IPS DF 4.7 (cell line): ENCODE data around the gene KIF23.

Source experiments
- DNase-seq: peaks from one replicate; pipeline ENCODE4 v3.0.0-alpha.2; 2013; ENCODE audit warnings: low spot score; ENCODE audit errors: extremely low read depth

Gene KIF23

DNA sequence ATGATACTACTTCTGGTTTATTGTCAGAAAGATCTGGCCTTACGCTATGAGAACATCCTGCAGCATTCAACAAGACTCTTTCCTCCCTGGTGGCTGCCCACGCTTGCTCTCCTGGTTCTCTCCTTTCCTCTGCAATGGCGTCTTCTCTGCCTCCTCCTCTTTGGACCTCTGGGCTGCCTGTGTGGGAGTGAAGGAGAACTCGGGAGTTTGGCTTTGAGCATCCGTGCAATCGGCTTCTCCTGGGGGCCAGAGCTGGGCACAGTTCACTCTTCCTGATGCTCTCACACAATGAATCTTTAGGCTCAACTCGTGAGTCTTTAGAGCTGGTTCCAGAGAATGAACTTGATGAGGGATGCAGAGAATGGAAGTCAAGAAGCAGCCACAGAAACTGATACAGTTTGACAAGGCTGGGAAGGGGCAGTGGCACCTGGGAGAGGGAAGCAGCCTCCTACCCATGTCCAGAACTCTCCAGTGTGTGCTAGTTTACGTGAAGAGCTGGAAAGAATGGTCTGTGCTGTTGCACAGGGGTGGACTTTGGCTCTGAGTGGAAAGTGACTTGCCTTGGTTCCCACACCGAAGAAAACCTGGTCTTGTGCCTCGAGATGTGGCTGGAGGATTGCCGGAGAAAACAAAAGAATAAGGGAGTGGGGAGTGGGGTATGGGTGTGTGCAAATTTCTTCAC, 76.3 kb downstream of the KIF23 start:
- DNase-seq: no peak

DNA sequence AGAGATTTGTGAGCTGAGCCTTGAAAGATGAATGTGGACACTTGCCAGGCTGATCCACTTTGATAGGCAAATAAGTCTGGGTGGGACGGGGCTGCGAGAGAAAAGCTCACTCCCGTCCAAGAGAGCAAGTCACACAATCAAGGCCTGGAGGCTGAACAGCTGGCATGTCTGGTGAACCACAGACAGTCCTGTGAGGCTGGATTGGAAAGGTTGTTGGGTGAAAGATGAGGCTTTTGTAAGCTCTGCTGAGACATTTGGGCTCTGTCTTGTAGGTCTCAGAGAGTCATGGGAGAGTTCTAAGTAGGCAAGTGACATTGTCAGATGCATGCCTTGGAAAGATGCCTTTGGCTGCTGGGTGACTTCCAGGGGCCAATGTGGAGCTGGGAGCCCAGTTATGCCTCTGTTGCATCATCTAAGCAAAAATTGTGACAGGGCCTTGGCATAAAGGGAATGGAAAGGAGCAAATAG, 76.9 kb downstream of the KIF23 start:
- no peak for DNase-seq

DNA sequence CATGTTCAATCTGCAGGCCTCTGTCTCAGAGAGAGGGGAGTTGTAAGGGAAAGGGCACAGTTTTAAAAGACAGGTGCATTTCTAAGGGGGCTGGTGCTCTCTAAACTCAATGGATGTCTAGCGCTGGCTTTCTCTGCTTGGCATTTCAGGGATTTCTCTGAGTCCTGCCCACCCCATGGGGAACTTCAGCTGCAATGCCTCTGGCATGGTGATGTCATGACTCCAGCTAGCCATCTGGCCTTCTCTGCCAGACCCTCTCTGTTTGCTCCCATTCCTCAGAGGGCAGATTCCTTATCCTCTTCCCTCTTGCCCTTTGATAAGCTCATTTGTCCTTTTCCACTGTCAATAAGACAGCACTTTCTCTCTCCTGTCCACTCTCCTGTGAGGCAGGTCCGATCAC, 79.3 kb downstream of the KIF23 start:
- DNase-seq: no peak

DNA sequence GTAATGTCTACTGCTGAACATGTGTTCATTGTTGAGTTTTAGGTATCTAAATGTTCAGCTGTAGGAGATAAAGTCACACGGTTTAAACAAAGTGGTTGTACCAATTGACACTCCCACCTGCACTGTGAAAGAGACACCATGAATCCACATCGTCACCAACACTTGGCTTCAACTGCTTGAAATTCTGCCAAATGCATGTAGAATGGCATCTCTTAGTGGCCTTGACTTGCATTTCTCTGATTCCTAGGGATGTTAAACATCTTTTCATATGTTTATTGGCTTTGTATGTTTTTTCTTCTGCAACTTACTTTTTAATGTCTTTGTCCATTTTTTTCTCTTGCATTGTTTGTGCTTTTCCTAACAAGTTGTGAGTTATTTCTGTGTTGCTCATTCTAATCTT, 81.9 kb downstream of the KIF23 start:
- DNase-seq: no peak

DNA sequence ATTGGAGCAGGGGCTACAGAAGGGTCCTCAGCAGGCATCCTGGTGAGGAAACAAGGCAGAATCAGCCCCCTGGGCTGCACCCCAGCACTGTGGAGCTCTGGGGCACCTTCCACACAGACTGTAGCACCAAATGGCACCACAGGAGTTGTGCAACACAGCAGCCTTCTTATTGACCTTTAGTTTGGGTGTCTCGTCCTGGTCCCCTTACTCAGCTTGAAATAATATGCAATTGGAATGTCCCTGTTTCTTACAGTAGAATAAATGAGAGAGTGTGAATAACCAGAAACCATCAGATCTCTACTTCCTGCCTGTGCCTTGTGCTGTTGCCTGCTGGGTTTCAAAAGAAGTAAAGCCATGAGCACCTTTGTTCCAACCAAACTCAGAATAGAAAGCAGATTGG, 82.9 kb downstream of the KIF23 start:
- DNase-seq: no peak

DNA sequence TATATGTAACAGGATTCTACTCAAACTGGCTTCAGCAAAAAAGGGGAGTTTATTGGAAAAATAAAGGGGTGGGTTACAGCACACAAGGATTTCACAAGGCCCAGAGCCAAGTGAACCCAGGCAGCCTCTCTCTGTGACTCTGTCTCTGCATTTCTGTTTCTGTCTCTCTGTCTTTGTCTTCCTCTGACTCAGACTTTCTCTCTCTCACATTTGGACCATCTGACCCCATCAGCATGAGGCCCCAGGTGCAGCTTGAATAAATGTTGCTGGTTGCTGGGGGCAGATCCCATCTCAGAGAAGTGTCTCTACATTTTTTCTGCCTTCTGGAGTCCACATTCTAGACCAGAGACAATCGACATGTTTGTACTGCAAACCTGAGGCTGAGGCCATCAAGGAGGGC, 83.5 kb downstream of the KIF23 start:
- DNase-seq: no peak
